PC-9 (cell line): ENCODE results near the gene ACSL5.

ENCODE experiments used
- CTCF ChIP-seq: fragments of 200-600 bp; sonication (generic); conservative IDR thresholded peaks from 2 replicates; pipeline ENCODE4 v1.6.1; 2017; ENCODE audit warnings: mixed run types, antibody characterized with exemption, mild to moderate bottlenecking, moderate library complexity
- EZH2 ChIP-seq: fragments of 200-600 bp; sonication (generic); IDR thresholded peaks from 2 replicates; pipeline ENCODE4 v1.8.0; 2017; ENCODE audit warnings: antibody characterized with exemption, low read depth

GRCh38 chr10:112424651-112425050, 50.7 kb downstream of the ACSL5 start:
- no peak for TF ChIP-seq CTCF
- TF ChIP-seq EZH2: no peak
